Measurements from ENCODE around the gene TMEM127. TPM values are rescaled to one million over a fixed set of nuclear protein-coding genes. Genes with fewer than 3 reads are reported as not detected.
"Not testable (repeated sequence)": the region's sequence is repeated elsewhere in the genome, so short reads cannot be mapped to it uniquely, and the experiment has no call there.

TMEM127 gene, protein sequence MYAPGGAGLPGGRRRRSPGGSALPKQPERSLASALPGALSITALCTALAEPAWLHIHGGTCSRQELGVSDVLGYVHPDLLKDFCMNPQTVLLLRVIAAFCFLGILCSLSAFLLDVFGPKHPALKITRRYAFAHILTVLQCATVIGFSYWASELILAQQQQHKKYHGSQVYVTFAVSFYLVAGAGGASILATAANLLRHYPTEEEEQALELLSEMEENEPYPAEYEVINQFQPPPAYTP
- 38.9 and 45.2 TPM in 2 replicates for total RNA-seq
- 58.4 TPM for polyA plus RNA-seq (2012)

DNA sequence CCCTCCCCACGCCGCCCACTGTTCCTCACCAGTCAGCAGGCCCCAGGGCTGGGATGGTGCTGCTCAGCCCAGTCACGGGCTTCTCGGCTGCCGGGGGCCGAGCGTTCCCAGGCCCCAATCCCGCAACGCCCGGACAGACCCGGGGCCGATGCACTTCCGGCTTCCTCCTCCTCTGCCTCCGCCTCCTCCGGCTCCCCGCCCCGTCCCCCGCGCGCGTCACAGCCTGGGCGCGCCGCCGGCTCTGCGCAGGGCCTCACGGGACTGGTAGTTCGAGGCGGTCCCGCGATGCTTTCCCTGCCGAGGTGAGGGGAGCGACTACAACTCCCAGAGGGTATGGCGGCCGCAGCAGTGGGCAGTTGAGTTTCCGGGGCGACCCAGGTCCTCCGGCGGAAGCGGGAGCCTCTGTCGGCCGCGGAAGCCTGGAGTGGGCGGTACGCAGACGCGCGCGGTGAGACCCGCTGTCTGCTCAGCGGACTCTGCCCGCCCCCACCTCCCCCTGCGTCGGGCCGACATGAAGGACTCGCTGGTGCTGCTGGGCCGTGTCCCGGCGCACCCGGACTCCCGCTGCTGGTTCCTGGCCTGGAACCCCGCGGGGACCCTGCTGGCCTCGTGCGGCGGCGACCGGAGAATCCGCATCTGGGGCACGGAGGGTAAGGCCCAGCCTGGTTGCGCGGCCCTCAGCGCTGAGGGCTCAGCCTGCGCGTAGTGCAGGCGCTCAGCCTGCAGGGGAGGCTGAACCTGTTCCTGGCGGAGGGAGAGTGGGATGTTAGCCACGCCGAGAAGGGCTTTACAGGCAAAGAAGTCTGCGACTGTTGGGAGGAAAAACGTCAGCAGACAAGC, at the start of gene TMEM127, which contains the start of gene CIAO1:
Gene TMEM127 (minus strand): TSS at position 158 of the 840 bp plus-strand sequence. CDS start 616 bp downstream, outside the sequence.
Gene CIAO1 (plus strand): TSS at position 386 of the 840 bp plus-strand sequence. CDS start 126 bp downstream, at position 512.
- DNase-seq (ENCODE audit: low read depth): peak; percentile 98

GRCh38 chr2:96315005-96315399, 49.2 kb upstream of the TMEM127 start:
- no peak for DNase-seq (ENCODE audit: low read depth)

DNA sequence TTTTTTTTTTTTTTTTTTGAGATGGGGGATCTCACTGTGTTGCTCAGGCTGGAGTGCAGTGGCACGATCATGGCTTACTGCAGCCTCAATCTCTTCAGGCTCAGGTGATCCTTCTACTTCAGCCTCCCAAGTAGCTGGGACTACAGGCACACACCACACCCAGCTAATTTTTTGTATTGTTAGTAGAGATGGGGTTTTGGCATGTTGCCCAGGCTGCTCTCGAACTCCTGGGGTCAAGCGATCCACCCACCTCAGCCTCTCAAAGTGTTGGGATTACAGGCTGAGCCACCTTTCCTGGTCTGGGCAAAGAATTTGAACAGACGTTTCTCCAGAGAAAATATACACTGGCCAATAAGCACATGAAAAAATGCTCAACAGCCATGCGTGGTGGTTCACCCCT, 42.5 kb upstream of the TMEM127 start:
- DNase-seq (ENCODE audit: low read depth): no peak

- peak; percentile 28 for DNase-seq (ENCODE audit: low read depth)
Observed at GRCh38 chr2:96306370-96306769, 40.6 kb upstream of the TMEM127 start.

DNA sequence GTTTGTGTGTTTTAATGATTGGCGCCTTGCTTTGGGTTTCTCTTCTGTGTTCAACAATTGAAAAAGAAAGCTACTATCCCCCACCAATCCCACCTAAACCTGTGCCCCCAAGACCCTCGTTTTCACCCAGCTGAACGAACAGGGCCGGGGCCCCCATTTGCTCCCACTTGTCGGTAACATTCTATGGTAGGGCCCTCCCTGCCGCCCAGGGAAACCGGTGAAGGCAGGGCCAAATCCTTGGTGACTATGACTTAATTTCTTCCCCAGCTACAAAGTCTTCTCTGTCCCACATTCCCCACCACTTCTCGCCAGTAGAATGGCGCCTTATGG, 40.1 kb upstream of the TMEM127 start:
- DNase-seq (ENCODE audit: low read depth): no peak

DNA sequence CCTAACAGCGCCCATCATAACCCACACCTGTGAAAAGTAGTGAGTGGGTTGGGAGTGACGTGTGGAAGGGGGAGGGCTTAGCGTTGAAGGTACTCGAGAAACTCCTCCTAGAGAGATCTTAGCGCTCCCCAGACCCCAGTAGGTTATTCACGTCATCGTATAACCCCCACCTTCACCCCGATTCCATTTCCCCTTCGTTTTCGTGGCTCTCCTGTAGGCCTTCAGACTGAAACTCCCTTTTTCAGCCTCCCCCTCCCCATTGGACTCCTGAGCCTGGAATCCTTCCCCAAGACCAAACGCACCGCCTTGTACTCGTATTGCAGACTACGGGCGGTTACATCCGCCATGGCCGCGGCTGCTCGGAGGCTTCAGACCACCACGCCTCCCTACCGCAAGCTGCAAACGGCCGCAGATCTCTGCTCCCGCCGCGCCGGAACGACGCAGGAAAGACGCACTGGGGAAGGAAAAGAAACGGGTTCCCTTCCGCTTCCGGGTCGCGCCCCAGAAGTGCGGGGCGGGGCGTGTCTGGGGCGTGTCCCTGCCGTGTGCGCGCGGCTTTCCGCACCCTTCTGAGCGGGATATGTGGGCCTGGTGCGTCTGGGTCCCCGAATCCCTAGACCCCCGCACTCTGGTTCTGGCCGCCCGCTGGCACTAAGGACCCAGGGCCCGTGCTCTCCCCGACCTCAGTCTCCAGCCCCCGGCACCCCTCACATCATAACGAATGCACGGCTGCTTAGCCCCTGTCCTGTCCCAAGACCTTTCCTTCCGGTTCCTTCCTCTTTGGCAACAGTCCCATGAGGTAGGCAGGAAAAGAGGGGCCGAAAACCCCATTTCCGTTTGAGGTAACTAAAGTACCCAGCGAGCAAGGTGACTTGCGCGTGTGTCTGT, 39.5 kb upstream of the TMEM127 start, which contains the start of gene SNRNP200:
Gene SNRNP200 (minus strand): TSS at position 456 of the 888 bp plus-strand sequence. CDS start 109 bp downstream, at position 347.
- DNase-seq (ENCODE audit: low read depth): peak; percentile 86

- DNase-seq (ENCODE audit: low read depth): no peak
Observed at GRCh38 chr2:96304606-96305005, 38.8 kb upstream of the TMEM127 start.

GRCh38 chr2:96301865-96302264, 36.1 kb upstream of the TMEM127 start:
- no peak for DNase-seq (ENCODE audit: low read depth)

DNA sequence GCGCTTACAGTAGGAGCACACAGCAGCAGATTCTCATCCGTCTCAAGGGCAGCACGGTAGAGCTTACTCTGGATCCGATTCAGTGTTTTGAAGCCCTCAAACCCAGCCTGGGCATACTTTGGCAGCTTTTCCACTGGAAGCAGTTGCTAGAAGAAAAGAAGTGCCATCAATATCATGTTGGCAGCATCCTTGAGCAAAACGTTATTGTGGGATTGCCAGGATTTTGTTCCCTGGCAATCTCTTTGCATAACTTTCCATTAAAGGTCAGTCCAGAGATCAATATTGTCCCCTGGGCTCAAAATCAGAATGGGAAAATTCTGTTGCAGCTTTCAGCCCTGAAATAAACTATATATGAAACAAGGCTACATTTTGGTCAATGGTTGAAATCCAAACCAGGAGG, 31.1 kb upstream of the TMEM127 start:
- DNase-seq (ENCODE audit: low read depth): no peak

DNA sequence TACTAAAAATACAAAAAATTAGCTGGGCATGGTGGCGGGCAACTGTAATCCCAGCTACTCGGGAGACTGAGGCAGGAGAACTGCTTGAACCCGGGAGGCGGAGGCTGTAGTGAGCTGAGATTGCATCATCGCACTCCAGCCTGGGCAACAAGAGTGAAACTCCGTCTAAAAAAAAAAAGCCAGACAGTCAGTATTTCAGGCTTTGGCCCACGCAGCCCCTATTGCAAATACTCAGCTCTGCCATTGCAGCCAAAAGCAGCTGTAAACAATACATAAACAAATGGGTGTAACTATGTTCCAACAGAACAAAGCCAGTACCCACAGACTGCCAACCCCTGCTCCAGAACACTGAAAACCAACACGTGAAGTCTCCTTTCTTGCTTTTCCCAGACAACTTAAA, 28.5 kb upstream of the TMEM127 start:
- DNase-seq (ENCODE audit: low read depth): not testable (repeated sequence)

- no peak for DNase-seq (ENCODE audit: low read depth)
Observed at GRCh38 chr2:96291751-96292150, 26.0 kb upstream of the TMEM127 start.

DNA sequence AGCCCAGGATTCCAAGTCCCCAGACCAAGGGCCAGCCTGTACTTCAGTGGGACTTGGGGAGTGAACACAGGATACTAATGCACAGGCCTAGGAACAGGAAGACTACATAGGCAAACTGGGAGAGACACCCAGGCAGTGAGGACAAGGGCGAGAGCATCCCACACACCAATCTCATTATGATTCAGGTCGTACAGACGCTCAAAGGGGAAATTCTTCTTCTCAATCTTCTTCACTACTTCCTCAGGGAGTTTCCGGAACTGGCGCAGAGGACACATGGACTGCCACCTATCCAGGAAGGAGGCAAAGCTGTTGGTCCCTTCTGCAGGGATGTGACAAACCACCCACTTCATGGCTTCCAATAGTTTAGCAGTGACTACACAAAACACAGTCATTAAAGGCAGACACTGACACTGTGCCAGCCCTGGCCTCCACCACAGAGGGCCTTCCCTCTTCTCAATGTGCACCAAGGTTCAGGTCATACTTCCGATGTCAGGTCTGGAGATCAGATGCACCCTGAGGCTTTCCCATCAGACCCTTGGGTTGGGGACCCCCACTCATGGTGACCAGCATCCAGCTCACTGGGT, 21.6 kb upstream of the TMEM127 start:
- DNase-seq (ENCODE audit: low read depth): no peak

DNA sequence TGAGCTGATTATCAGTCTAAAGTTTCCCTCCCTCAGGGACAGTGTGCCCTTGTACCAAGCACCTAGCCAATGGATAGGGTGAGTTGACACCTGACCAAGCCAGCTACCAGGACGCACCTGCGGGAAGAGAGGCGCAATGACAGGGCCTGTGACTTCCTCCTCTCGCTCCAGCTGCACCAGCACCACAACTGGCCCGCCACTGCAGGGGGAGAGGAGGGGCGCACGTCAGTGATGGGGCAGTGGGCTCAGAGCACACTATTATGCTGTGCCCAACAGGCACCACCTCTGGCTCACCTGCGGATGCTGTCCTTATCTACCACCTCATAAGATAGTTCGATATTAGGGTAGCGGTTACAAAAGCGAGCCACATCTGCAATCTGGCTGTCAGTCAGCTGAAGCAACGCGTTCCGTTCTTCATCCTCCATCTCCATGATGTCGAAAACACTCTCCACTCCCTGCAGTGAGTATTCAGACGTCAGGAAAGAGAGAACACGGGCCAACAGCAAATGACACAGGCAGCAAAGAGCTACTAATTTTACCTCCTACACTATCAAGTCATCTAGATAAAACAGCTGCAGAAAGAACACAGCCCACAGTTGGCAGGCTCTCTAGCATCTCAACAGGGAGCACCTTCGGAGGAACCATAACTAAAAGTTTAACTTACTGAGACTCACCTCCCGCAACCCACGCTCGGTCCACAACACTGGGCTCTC, 11.1 kb upstream of the TMEM127 start:
- DNase-seq (ENCODE audit: low read depth): no peak

- no peak for DNase-seq (ENCODE audit: low read depth)
Observed at GRCh38 chr2:96274355-96275056, 8.7 kb upstream of the TMEM127 start.

GRCh38 chr2:96273763-96274162, 8.0 kb upstream of the TMEM127 start:
- DNase-seq (ENCODE audit: low read depth): no peak

- peak; percentile 12 for DNase-seq (ENCODE audit: low read depth)
Observed at GRCh38 chr2:96271995-96272394, 6.2 kb upstream of the TMEM127 start.

DNA sequence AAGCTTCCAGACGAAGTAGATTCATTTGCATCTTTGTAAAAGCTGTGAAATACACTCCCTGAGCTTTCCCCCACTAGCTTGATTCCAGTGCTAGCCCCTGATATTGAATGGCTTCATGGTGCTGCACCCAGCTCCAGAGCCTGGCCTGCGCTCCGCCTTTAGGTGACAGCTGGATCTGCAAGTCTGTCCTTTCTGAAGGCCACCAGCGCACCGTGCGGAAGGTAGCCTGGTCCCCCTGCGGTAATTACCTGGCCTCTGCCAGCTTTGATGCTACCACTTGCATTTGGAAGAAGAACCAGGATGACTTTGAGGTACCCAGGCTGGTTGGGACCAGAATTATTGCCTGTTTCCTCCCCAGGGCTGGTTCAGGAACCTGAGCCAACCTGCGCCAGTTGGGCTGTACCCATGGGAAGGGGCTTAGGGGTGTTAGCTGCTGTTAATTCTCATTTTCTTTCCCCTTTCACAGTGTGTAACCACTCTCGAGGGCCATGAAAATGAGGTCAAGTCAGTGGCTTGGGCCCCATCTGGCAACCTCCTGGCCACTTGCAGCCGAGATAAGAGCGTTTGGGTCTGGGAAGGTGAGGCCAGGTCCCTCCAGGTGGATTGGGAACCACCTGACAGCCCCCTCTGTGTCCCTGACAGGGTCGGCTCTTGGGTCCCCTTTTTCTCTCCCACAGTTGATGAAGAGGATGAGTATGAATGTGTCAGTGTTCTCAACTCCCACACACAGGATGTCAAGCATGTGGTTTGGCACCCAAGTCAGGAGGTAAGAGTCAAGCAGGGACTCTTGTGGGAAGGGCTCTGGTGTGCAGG, 1.6 kb upstream of the TMEM127 start:
- DNase-seq (ENCODE audit: low read depth): peak; percentile 44

- peak; percentile 32 for DNase-seq (ENCODE audit: low read depth)
Observed at GRCh38 chr2:96265349-96265839, 403 bp downstream of the TMEM127 start.
